ENCODE data around the gene ITGA1.

DNA sequence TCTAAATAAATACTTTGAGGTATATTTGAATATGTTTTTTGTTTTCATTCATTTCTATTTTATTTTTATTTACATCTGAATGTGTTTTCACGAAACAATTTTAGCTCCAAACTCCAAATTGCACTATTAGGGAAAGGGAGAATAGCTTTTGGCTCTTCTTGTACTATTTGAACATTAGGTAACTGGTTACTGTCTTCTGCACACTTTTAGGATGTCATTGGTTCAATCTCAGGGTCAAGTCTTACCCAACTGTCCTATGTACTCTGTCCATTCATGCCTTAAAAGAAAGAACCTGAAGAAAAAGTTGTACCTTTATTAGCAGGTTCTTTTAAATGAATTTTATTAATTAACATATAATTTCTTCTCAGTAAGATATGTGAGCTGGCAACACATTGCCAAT lies 51.6 kb downstream of the ITGA1 start:
- TF ChIP-seq, protein P1, sequence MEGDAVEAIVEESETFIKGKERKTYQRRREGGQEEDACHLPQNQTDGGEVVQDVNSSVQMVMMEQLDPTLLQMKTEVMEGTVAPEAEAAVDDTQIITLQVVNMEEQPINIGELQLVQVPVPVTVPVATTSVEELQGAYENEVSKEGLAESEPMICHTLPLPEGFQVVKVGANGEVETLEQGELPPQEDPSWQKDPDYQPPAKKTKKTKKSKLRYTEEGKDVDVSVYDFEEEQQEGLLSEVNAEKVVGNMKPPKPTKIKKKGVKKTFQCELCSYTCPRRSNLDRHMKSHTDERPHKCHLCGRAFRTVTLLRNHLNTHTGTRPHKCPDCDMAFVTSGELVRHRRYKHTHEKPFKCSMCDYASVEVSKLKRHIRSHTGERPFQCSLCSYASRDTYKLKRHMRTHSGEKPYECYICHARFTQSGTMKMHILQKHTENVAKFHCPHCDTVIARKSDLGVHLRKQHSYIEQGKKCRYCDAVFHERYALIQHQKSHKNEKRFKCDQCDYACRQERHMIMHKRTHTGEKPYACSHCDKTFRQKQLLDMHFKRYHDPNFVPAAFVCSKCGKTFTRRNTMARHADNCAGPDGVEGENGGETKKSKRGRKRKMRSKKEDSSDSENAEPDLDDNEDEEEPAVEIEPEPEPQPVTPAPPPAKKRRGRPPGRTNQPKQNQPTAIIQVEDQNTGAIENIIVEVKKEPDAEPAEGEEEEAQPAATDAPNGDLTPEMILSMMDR (conservative IDR thresholded peaks at IDR 0.05) = no peak
- no peak for TF ChIP-seq ZFX (IDR thresholded peaks at IDR 0.05)
